ENCODE data around the gene SPAG6.
"Not testable (repeated sequence)": the region's sequence is repeated elsewhere in the genome, so short reads cannot be mapped to it uniquely, and the experiment has no call there.

SPAG6 gene

GRCh38 chr10:22372298-22372697 is 27.0 kb downstream of the SPAG6 start:
- DNase-seq (ENCODE audit: low read depth): no peak

DNA sequence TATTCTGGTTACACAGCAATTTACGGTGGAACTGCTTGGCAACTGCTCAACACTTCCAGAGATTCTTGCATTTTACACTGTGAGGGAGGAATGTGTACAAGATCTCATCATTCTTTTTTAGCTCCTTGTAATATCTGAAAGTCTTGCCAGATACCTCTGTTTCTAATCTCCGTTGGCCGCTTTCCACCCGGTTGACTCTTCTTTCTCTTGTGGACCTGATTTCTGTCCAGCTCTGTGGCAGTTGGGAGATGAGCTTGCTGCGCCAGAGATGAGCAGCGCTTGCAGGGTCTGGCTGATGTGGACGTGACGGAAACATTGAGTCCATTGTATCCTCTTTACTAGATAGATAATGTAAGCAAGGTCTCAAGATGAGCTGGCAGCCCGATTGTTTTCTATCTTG is 27.6 kb downstream of the SPAG6 start:
- no peak for DNase-seq (ENCODE audit: low read depth)

DNA sequence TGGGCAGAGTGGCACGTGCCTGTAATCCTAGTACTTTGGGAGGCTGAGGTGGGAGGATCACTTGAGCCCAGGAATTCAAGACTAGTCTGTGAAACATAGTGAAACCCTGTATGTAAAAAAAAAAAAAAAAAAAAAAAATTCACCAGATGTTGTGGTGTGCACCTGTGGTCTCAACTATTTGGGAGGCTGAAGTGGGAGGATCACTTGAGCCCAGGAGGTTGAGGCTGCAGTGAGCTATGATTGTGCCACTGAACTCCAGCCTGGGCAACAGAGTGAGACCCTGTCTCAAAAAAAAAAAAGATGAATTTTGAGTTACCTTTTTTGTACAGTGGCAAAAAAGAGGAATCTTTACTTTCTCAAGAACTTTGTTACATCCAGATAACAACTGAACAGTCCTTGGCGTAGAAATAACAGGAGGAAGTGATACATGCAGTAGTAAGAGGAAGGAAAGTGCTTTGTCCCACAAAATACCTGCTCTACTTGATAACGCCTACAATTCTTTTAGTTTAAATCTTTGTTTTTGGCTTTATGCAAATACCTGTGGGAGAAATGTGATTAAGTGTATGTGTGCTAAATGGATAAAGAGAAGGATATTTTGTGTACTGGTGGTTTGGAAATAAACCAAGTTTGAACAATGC is 29.3 kb downstream of the SPAG6 start:
- DNase-seq (ENCODE audit: low read depth): no peak

GRCh38 chr10:22379059-22379458 is 33.8 kb downstream of the SPAG6 start:
- DNase-seq (ENCODE audit: low read depth): no peak

DNA sequence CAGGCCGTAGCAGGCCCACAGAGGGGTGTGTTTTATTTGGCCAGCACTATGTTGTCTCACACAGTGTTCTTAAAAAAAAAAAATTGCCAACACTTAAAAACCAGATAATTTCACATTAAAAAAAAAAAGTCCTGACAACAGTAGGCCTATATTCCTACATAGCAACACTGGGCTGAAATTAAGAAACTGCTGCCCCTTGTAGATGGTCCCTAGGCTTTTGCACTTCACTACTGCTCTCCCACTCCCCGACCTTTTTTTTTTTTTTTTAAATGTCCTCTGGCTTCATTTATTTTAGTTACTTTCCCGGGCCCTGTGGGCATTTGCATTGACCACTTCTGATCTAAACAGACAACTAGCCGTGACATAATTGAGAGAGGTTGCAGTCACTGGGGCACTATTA is 36.0 kb downstream of the SPAG6 start:
- no peak for DNase-seq (ENCODE audit: low read depth)

DNA sequence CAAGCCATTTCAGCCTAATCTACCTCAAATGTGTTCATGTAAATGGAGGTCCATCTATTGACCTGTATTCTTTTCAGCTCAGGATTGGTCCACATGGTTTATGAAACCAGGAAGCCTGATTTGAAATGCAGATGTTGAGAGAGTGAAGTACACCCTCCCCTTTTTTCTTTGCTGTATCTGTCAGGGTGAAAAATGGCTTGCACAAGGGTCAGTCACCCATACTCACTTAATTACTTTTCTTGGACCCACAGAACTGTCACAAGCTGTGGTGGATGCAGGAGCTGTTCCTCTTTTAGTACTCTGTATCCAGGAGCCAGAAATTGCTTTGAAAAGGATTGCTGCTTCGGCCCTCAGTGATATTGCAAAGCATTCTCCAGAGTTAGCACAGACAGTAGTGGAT is 41.2 kb downstream of the SPAG6 start:
- no peak for DNase-seq (ENCODE audit: low read depth)

- DNase-seq (ENCODE audit: low read depth): no peak
Observed at GRCh38 chr10:22389856-22390589, 44.7 kb downstream of the SPAG6 start.

GRCh38 chr10:22391600-22391999 is 46.3 kb downstream of the SPAG6 start:
- DNase-seq (ENCODE audit: low read depth): no peak

DNA sequence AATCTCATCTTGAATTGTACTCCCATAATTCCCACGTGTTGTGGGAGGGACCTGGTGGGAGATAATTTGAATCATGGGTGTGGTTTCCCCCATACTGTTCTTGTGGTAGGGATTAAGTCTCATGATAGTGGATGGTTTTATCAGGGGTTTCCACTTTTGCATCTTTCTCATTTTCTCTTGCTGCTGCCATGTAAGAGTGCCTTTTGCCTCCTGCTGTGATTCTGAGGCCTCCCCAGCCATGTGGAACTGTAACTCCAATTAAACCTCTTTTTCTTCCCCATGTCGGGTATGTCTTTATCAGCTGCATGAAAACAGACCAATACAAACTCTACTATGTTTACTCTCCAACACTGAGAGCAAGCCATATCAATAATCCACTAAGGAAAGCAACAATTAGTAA is 50.9 kb downstream of the SPAG6 start:
- DNase-seq (ENCODE audit: low read depth): not testable (repeated sequence)

- not testable (repeated sequence) for DNase-seq (ENCODE audit: low read depth)
Observed at GRCh38 chr10:22406916-22407315, 61.6 kb downstream of the SPAG6 start.

DNA sequence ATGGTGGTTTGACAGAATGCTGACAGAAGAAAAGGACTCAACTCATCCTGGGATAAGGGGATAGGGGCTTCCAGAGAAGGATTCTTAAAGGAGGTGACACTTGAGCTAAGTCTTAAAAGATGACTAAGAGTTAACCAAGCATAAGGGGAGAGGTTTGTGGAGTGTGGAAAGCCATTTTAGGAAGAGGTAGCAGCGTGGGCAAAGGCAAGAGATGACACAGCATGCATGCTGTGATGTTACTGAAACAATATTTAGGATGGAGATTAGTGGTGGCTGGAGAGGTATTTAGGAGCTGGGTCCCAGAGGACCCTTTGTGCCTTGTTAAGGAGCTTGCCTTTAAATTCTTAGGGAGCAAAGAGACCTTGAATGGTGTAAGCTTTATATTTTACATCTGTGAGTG is 65.1 kb downstream of the SPAG6 start:
- DNase-seq (ENCODE audit: low read depth): no peak

GRCh38 chr10:22410846-22411245 is 65.5 kb downstream of the SPAG6 start:
- DNase-seq (ENCODE audit: low read depth): no peak

- DNase-seq (ENCODE audit: low read depth): no peak
Observed at GRCh38 chr10:22414146-22414545, 68.8 kb downstream of the SPAG6 start.

- DNase-seq (ENCODE audit: low read depth): no peak
Observed at GRCh38 chr10:22415072-22415471, 69.8 kb downstream of the SPAG6 start.

GRCh38 chr10:22417736-22418268 is 72.5 kb downstream of the SPAG6 start:
- DNase-seq (ENCODE audit: low read depth): no peak

GRCh38 chr10:22420787-22421517 is 75.7 kb downstream of the SPAG6 start:
- no peak for DNase-seq (ENCODE audit: low read depth)

DNA sequence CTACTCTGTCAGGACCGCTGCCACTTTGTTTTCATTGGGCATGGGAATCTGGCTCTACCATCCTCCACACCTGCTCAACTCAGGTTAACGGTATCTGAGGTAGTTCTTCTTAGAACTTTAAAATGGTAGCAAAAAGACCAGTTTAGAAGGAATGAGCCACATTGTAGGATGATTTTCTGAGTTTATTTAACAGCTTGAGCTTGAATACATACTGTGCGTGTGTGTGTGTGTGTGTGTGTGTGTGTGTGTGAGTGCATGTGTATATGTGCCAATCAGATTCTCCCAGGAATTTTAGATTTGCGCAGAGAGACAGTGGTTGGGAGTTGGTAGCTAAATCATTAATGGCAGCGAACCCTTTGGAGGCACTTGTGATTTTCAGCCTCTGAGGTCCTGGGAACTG is 81.4 kb downstream of the SPAG6 start:
- no peak for DNase-seq (ENCODE audit: low read depth)

- DNase-seq (ENCODE audit: low read depth): no peak
Observed at GRCh38 chr10:22427101-22427500, 81.8 kb downstream of the SPAG6 start.

GRCh38 chr10:22427890-22428571 is 82.7 kb downstream of the SPAG6 start:
- no peak for DNase-seq (ENCODE audit: low read depth)

DNA sequence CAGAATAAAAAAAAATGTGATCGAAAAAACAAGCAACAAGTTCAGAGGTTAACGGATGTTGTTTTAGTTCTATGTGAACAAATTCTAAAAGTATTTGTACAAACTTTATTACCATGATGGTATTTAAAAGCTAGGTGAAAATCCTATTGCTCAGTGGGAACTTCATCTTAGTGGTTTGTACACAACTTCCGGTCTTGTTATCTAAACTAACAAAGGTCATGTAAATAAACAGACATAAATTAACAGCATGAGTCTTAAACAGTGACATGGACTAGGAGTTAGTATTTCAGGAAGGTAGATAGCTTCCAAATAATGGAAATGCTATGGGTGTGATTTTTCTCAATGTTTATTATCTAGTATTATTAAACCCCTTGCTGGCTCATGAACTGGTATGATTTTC is 83.8 kb downstream of the SPAG6 start:
- DNase-seq (ENCODE audit: low read depth): no peak

DNA sequence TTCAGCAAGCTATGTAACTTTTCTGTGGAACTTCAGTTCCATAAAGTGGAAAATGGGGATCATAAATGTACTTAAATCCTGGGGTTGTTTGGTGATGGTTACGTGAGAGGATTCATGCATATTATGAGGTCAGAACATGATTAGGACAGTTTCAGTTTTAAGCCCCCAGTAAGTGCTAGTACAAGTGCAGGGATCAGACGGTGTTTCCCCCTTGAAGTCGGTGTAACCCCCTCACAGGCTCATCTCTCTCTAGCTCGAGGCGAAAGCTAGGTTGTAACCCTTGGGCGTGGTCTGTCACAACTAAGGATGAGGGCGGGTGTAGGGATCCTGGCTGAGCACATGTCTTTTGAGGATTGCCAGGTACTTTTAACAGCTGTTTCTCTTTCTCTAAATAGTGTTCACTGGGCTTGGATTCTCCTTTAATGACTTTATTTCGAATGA is 84.7 kb downstream of the SPAG6 start:
- DNase-seq (ENCODE audit: low read depth): no peak

- DNase-seq (ENCODE audit: low read depth): no peak
Observed at GRCh38 chr10:22433875-22434274, 88.6 kb downstream of the SPAG6 start.
